Effector memory CD8-positive, alpha-beta T cell (primary cell): ENCODE results near the gene GALNT15.

Source experiments
- ATAC-seq: fragments of 150-1000 bp; cut with Tn5 transposase; replicated peaks from 2 replicates; pipeline ENCODE4 v1.10.0; 2021; ENCODE audit warnings: mild to moderate bottlenecking, moderate library complexity
- DNase-seq, 3 experiments: peaks; one replicate each; pipeline ENCODE4 v3.0.0; 2021
- H3K27ac Mint-ChIP-seq, 2 donors: one replicate each; pipeline ENCODE4 v1.8.0; 2022; ENCODE audit warnings: mild to moderate bottlenecking in 2 of 2, mixed read lengths in 2 of 2, moderate library complexity in 2 of 2
- H3K27me3 Mint-ChIP-seq, 2 donors: one replicate each; pipeline ENCODE4 v1.8.0; 2022; ENCODE audit warnings: mixed read lengths in 2 of 2
- H3K36me3 Mint-ChIP-seq: one replicate; pipeline ENCODE4 v1.8.0; 2022; ENCODE audit warnings: mild to moderate bottlenecking, moderate library complexity, mixed read lengths; ENCODE audit not compliant: insufficient read depth
- H3K4me1 Mint-ChIP-seq, 2 donors: one replicate each; pipeline ENCODE4 v1.8.0; 2022; ENCODE audit warnings: low read depth in 2 of 2, mixed read lengths in 2 of 2
- H3K4me3 Mint-ChIP-seq, 2 donors: one replicate each; pipeline ENCODE4 v1.8.0; 2022; ENCODE audit warnings: mild to moderate bottlenecking in 2 of 2, mixed read lengths in 2 of 2, moderate library complexity in 2 of 2
- H3K9me3 Mint-ChIP-seq, 2 donors: one replicate each; pipeline ENCODE4 v1.8.0; 2022; ENCODE audit warnings: mixed read lengths in 2 of 2

Gene GALNT15

DNA sequence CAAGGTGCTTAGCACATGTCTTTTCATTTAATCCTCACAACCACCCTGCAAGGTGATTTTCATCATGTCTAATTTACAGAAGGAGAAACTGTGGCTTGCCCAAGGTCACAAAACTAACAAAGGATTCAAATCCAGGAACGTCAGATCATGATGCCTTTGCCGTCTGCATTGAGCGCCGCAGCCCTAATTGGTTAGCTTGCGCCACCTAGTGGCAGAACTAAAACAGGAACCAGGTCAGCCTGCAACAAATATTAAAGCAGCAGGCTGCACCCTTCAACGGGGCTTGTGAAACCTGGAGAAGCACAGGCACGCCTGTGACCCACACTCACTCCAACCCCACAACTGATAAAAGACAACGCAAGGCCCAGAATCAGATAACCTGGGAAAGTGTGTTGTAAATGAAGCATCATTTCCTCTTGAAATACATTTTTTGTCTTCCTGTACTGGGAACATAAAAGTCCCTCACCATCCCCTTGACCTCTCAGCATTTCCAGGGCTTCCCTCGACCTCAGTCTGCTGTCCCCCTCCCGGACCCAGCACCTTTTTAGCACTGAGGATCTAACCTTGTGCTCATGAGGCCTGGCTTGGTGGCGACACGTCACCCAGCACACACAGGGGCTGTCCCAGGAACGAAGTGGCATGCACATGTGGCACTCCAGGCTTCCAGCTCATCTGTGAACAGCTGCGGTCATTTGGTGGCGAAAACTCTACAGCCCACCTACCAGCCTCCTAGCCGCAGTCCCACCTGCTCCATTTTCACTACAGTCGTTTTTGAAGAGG, 73.0 kb downstream of the GALNT15 start:
- peak; percentile 96 for ATAC-seq
- Mint-ChIP-seq H3K27me3 (no peaks in the 10 kb centered on the region), H3K27ac (no peak overlapping the region), H3K9me3 (no peaks in the 10 kb centered on the region), H3K36me3 (no peaks in the 10 kb centered on the region), H3K4me1 (peaks cover 3 to 7% of the 10 kb centered on the region in 2 donors), H3K4me3 (peak overlapping the region in 1 of 2 donors; percentile 20)
- DNase-seq, result peak; percentile 77 to 79 (median 79)

GRCh38 chr3:16248556-16248955, 74.1 kb downstream of the GALNT15 start:
- ATAC-seq (no peak), DNase-seq (no peak)
- H3K4me3 Mint-ChIP-seq, result no peak overlapping the region
- no peaks in the 10 kb centered on the region for H3K27me3 Mint-ChIP-seq
- no peaks in the 10 kb centered on the region for H3K36me3 Mint-ChIP-seq
- H3K9me3 Mint-ChIP-seq, result no peaks in the 10 kb centered on the region
- peaks cover 3 to 7% of the 10 kb centered on the region in 2 donors for H3K4me1 Mint-ChIP-seq
- H3K27ac Mint-ChIP-seq, result no peak overlapping the region

DNA sequence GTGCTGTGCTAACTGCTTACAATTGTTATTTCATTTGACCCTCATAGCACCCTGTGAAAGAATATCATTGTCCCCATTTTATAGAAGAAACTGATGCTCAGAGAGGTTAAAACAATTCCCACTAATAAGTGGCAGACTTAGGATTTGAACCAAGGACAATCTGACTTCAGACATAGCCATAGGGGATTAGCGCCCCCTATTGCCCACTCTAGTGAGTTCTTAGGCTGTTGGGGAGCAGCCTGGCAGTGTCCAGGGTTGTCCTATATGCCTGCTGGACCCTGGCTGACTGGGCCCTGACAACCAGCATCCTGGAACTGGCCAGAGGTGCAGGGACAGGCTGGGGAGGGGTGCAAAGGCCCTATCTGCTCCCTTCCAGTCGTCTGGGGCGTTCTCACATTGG, 74.9 kb downstream of the GALNT15 start:
- no peaks in the 10 kb centered on the region for H3K36me3 Mint-ChIP-seq
- peaks cover 3 to 7% of the 10 kb centered on the region in 2 donors for H3K4me1 Mint-ChIP-seq
- ATAC-seq, result no peak
- H3K27me3 Mint-ChIP-seq, result no peaks in the 10 kb centered on the region
- H3K9me3 Mint-ChIP-seq, result no peaks in the 10 kb centered on the region
- DNase-seq, result no peak
- H3K4me3 Mint-ChIP-seq, result no peak overlapping the region
- H3K27ac Mint-ChIP-seq, result no peak overlapping the region

- Mint-ChIP-seq H3K4me1 (peaks cover 3 to 9% of the 10 kb centered on the region in 2 donors), H3K36me3 (peaks cover under 1% of the 10 kb centered on the region), H3K4me3 (no peak overlapping the region), H3K27me3 (no peaks in the 10 kb centered on the region), H3K9me3 (no peaks in the 10 kb centered on the region), H3K27ac (no peak overlapping the region)
- ATAC-seq (no peak), DNase-seq (no peak)
Observed at GRCh38 chr3:16249886-16250285, 75.4 kb downstream of the GALNT15 start.

GRCh38 chr3:16251316-16252085, 77.0 kb downstream of the GALNT15 start:
- Mint-ChIP-seq H3K27ac (no peak overlapping the region), H3K27me3 (no peaks in the 10 kb centered on the region), H3K36me3 (peaks cover 6% of the 10 kb centered on the region), H3K9me3 (no peaks in the 10 kb centered on the region), H3K4me1 (peaks cover 3 to 12% of the 10 kb centered on the region in 2 donors), H3K4me3 (no peak overlapping the region)
- ATAC-seq (no peak), DNase-seq (no peak)

DNA sequence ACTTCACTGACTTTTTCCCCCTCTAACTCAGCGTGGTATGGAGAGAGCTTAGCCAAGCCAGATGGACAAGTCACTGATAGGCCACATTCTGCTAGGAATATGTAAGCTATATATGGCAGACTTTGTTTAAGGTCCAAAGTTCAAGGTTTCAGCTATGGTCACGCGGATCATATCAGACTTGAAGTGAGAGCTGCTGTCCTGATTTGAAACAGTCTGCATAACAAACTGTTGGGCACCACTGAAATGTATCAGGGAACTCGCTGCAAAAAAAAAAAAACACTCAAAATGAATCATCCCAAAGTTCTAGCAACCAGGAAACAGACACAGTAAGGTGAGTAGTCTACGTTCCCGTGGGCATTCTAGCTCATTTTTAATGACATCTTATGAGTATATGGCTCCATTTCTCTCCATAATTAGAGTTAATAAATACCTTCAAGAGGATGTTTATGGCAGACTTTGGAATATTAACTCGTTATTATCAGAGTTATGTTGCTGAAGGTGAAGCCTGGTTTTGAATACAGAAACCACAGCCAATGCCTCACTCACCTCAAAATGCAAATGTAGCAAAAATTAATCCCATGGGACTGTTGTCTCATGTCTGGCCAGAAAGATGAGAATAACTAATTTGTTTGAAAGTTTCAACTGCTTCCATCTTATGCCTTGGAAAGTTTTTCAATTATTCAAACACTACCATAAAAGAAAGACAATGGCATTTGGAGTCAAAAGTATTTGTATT, 77.9 kb downstream of the GALNT15 start:
- peaks cover 2 to 5% of the 10 kb centered on the region in 2 donors for H3K4me1 Mint-ChIP-seq
- no peak for DNase-seq
- no peak overlapping the region for H3K27ac Mint-ChIP-seq
- H3K36me3 Mint-ChIP-seq, result peaks cover 6% of the 10 kb centered on the region
- H3K27me3 Mint-ChIP-seq, result no peaks in the 10 kb centered on the region
- no peak overlapping the region for H3K4me3 Mint-ChIP-seq
- no peaks in the 10 kb centered on the region for H3K9me3 Mint-ChIP-seq
- ATAC-seq, result no peak

DNA sequence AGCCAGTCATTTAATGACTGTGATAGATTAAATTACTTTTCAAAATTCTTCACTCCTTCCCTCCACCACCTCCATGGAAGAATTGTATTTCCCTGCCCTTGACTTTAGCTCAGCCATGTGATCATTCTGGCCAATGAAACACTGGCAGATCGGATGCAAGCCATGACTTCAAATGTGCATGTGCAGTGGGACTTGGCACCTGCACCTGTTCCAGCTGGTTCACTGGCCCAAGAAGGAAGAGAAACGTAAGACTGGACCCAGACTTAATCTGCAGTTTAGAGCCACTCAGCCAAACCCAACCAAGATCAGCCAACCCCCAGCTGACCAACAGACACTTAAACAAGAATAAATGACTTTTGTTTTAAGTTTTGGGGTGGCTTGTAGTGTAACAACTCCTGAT, 78.5 kb downstream of the GALNT15 start:
- ATAC-seq, result no peak
- no peak for DNase-seq
- Mint-ChIP-seq H3K4me3 (no peak overlapping the region), H3K27me3 (no peaks in the 10 kb centered on the region), H3K4me1 (peaks cover 0 to 5% of the 10 kb centered on the region in 2 donors), H3K9me3 (no peaks in the 10 kb centered on the region), H3K36me3 (peaks cover 6% of the 10 kb centered on the region), H3K27ac (no peak overlapping the region)

DNA sequence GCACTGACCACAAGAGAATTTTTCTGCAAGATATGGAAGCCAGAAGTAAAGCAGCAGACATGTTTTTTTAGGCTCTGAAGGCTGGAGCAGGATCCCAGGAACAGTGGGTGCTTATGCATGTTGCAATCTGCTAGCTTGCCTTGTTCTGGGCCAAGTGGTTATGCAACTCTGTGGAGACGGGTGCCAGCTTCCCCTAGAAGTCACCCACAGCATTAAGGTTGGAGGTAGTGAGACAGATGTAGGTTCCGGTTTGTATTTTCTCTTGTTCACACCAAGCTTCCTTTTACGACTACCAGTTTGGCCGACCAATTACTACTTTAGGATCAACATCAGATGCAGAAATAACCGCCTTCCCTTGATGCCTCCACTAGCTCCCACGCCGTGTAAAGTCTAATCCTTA, 79.1 kb downstream of the GALNT15 start:
- peaks cover 6% of the 10 kb centered on the region for H3K36me3 Mint-ChIP-seq
- no peak overlapping the region for H3K27ac Mint-ChIP-seq
- no peaks in the 10 kb centered on the region for H3K9me3 Mint-ChIP-seq
- H3K27me3 Mint-ChIP-seq, result no peaks in the 10 kb centered on the region
- ATAC-seq, result no peak
- H3K4me1 Mint-ChIP-seq, result peaks cover 0 to 5% of the 10 kb centered on the region in 2 donors
- no peak for DNase-seq
- H3K4me3 Mint-ChIP-seq, result no peak overlapping the region

DNA sequence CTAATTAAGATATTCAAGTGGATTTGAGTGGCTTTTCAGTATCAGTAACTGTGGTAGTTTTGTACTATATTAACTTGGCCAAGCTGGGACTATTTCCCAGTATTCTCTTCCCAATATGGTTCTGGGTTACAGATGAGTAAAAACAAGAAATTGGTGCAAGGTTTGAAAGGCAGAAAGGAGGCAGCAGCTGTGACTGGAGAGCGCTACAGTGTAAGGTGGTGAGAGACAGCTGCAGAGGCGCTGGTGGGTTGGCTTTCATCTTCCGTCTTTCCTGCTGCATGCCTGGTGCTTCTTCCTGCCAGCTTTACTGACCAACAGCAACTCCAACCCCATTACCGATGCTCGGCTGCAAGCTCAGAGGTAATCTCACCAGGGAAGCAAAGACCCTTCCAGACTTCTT, 80.4 kb downstream of the GALNT15 start:
- H3K36me3 Mint-ChIP-seq, result peaks cover 6% of the 10 kb centered on the region
- H3K27ac Mint-ChIP-seq, result peak overlapping the region in 1 of 2 donors; percentile 39
- DNase-seq (no peak), ATAC-seq (no peak)
- no peak overlapping the region for H3K4me3 Mint-ChIP-seq
- H3K4me1 Mint-ChIP-seq, result peaks cover 0 to 5% of the 10 kb centered on the region in 2 donors
- no peaks in the 10 kb centered on the region for H3K27me3 Mint-ChIP-seq
- H3K9me3 Mint-ChIP-seq, result no peaks in the 10 kb centered on the region

DNA sequence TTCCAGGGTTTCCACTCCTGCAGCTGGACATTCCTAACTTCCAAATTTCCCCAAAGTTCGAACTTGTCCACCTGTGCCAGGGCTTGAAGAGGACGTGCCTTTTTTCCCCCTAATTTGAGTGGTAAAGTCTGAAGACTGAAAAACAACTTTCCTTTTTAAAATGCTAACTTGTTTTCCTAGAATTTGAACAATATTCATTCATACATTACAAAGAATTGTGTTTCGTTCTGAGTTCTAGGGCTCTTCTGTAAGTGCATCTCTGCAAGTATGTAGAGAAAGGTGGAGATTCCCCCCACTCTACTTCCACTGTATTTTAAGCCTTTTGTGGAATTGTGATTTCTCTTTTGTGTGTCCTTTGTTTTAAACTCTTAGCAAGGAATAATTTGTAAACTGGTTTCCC, 80.8 kb downstream of the GALNT15 start:
- H3K36me3 Mint-ChIP-seq, result peaks cover 6% of the 10 kb centered on the region
- ATAC-seq (no peak), DNase-seq (no peak)
- peaks cover 0 to 5% of the 10 kb centered on the region in 2 donors for H3K4me1 Mint-ChIP-seq
- no peaks in the 10 kb centered on the region for H3K9me3 Mint-ChIP-seq
- H3K27me3 Mint-ChIP-seq, result no peaks in the 10 kb centered on the region
- no peak overlapping the region for H3K4me3 Mint-ChIP-seq
- H3K27ac Mint-ChIP-seq, result peak overlapping the region in 1 of 2 donors; percentile 39

DNA sequence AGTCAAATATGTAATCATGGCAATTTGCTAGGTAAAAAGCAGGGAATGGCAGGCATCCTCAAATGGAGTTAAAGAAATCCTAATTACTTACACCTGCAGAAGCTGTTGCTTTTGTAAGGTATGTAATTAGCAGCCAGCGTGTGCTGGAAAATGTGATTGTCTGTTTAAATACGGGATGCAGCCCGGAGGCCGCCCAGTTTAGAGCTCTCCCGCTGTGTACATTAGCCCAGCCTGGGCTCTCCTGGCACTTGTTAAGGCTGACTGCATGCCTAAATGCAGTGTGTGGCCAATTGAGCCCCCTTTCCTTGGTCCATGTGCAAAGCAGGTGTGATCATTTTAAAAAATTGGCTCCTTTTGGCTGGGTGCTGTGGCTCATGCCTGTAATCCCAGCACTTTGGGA, 81.2 kb downstream of the GALNT15 start:
- H3K4me3 Mint-ChIP-seq, result no peak overlapping the region
- no peaks in the 10 kb centered on the region for H3K9me3 Mint-ChIP-seq
- H3K27ac Mint-ChIP-seq, result no peak overlapping the region
- peaks cover 6% of the 10 kb centered on the region for H3K36me3 Mint-ChIP-seq
- no peak for DNase-seq
- no peak for ATAC-seq
- H3K4me1 Mint-ChIP-seq, result peaks cover 0 to 5% of the 10 kb centered on the region in 2 donors
- H3K27me3 Mint-ChIP-seq, result no peaks in the 10 kb centered on the region

- no peak for DNase-seq
- Mint-ChIP-seq H3K27me3 (no peaks in the 10 kb centered on the region), H3K9me3 (no peaks in the 10 kb centered on the region), H3K4me3 (no peak overlapping the region), H3K27ac (no peak overlapping the region), H3K4me1 (peaks cover 1 to 5% of the 10 kb centered on the region in 2 donors), H3K36me3 (peaks cover 6% of the 10 kb centered on the region)
- no peak for ATAC-seq
Observed at GRCh38 chr3:16257309-16257708, 82.8 kb downstream of the GALNT15 start.

GRCh38 chr3:16258177-16258576, 83.7 kb downstream of the GALNT15 start:
- no peak for ATAC-seq
- Mint-ChIP-seq H3K27me3 (no peaks in the 10 kb centered on the region), H3K9me3 (no peaks in the 10 kb centered on the region), H3K27ac (no peak overlapping the region), H3K4me3 (no peak overlapping the region), H3K36me3 (peaks cover 6% of the 10 kb centered on the region), H3K4me1 (peaks cover 1 to 5% of the 10 kb centered on the region in 2 donors)
- DNase-seq, result no peak
